PFSK-1 (cell line): ENCODE data around the gene TTBK1.

Experiments used
- FOXP2 ChIP-seq: optimal IDR thresholded peaks from 2 replicates; pipeline ENCODE3; 2011; ENCODE audit warnings: borderline replicate concordance, control low read depth, inconsistent platforms; ENCODE audit not compliant: insufficient read depth; ENCODE audit errors: extremely low read length, extremely low read depth
- POLR2AphosphoS5 ChIP-seq: IDR thresholded peaks from 2 replicates; pipeline ENCODE4 v1.6.1; 2012; ENCODE audit warnings: low read depth, mild to moderate bottlenecking, control low read depth, low read length, moderate library complexity
- REST ChIP-seq, 2 experiments: IDR thresholded peaks; 2 replicates each; pipeline versions ENCODE4 v1.6.1 to v1.8.0; 2011 to 2012; ENCODE audit warnings: low read depth in 2 of 2, low read length in 2 of 2, control low read depth in 1 of 2, inconsistent platforms in 1 of 2, mild to moderate bottlenecking in 1 of 2, moderate library complexity in 1 of 2; ENCODE audit not compliant: insufficient read depth in 1 of 2
- SIN3A ChIP-seq: IDR thresholded peaks from 2 replicates; pipeline ENCODE4 v1.6.1; 2012; ENCODE audit warnings: mild to moderate bottlenecking, low read length, moderate library complexity, borderline replicate concordance; ENCODE audit not compliant: insufficient read depth
- TAF1 ChIP-seq: IDR thresholded peaks from 2 replicates; pipeline ENCODE4 v1.6.1; 2012; ENCODE audit warnings: low read length, control low read depth, borderline replicate concordance; ENCODE audit not compliant: insufficient read depth

The TTBK1 gene

GRCh38 chr6:43307451-43308100, 64.3 kb downstream of the TTBK1 start:
- no peak for TF ChIP-seq TAF1
- TF ChIP-seq POLR2AphosphoS5: no peak
- TF ChIP-seq REST (IDR thresholded peaks at IDR 0.05; ENCODE audit: insufficient read depth in 1 of 2, low read depth in 2 of 2, low read length in 2 of 2): no peak
- TF ChIP-seq FOXP2: no peak
- TF ChIP-seq SIN3A: no peak

- TF ChIP-seq SIN3A (no peak), TAF1 (no peak), FOXP2 (no peak)
These were observed 65.1 kb downstream of the TTBK1 start, which contains the start of gene CRIP3 for GRCh38 chr6:43308101-43308989. Gene CRIP3, minus strand, starts transcription at chr6:43308826. Its CDS starts 34 bp downstream, at chr6:43308792.

GRCh38 chr6:43308990-43309477, 65.8 kb downstream of the TTBK1 start:
- TF ChIP-seq REST (IDR thresholded peaks at IDR 0.05; ENCODE audit: insufficient read depth in 1 of 2, low read depth in 2 of 2, low read length in 2 of 2): no peak

GRCh38 chr6:43310134-43310533, 66.9 kb downstream of the TTBK1 start:
- TF ChIP-seq POLR2AphosphoS5 (no peak), SIN3A (no peak), REST (IDR thresholded peaks at IDR 0.05; ENCODE audit: insufficient read depth in 1 of 2, low read depth in 2 of 2, low read length in 2 of 2) (no peak), FOXP2 (no peak), TAF1 (no peak)

GRCh38 chr6:43310624-43311023, 67.3 kb downstream of the TTBK1 start:
- TF ChIP-seq TAF1 (no peak), REST (IDR thresholded peaks at IDR 0.05; ENCODE audit: insufficient read depth in 1 of 2, low read depth in 2 of 2, low read length in 2 of 2) (no peak), SIN3A (no peak), FOXP2 (no peak)
